OCI-LY1 (cell line): ENCODE results near the gene CRHR1.

Source experiments
- EZH2 ChIP-seq: fragments of 200-600 bp; sonication (generic), shearing (Covaris generic); IDR thresholded peaks from 2 replicates; pipeline ENCODE4 v1.8.0; 2017; ENCODE audit warnings: borderline replicate concordance, mixed run types, mild to moderate bottlenecking, antibody characterized with exemption, low read length, moderate library complexity, mixed read lengths
- TF ChIP-seq, protein P1 (sequence below): fragments of 200-600 bp; sonication (generic), shearing (Covaris generic); IDR thresholded peaks from 2 replicates; pipeline ENCODE4 v1.5.1; 2017; ENCODE audit warnings: mild to moderate bottlenecking, antibody characterized with exemption, low read length, moderate library complexity, mixed read lengths

DNA sequence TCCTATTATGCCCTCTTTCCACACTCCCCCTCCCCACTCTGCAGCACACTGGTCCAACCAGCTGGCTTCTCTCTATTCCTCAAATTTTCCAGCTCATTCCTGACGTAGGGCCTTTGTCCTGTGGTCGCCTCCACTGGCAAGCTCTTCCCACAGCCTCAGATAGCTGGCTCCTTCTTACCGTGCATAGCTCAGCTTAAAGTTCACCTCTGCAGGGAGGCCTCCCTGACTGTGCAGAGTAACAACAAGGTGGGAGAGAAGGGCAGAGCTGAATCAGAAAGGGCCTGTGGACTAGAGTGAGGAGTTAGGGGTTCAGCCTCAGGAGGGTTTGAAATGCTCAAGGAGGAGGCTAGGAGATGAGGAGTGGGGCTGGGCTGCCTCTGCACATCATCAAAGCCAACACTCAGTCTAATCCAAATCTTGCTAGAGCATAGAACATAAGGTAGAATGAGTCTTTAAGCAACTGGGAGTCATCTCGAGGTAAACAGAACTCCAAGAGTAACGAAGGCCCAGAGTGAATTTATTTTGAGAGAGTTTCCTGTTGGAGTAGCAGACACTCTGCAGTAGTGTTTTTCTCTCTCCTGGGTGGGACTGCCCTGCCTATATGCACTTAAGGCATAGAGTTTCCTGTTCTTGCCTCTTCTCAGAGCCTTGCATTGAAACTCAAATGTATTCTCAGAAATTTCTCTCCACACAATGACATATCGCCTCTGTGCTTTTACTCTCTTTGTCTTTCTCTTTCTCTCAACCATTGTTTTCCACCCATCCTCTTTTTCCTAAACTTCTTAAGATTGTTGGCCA is 79.9 kb downstream of the CRHR1 start:
- TF ChIP-seq, protein P1, sequence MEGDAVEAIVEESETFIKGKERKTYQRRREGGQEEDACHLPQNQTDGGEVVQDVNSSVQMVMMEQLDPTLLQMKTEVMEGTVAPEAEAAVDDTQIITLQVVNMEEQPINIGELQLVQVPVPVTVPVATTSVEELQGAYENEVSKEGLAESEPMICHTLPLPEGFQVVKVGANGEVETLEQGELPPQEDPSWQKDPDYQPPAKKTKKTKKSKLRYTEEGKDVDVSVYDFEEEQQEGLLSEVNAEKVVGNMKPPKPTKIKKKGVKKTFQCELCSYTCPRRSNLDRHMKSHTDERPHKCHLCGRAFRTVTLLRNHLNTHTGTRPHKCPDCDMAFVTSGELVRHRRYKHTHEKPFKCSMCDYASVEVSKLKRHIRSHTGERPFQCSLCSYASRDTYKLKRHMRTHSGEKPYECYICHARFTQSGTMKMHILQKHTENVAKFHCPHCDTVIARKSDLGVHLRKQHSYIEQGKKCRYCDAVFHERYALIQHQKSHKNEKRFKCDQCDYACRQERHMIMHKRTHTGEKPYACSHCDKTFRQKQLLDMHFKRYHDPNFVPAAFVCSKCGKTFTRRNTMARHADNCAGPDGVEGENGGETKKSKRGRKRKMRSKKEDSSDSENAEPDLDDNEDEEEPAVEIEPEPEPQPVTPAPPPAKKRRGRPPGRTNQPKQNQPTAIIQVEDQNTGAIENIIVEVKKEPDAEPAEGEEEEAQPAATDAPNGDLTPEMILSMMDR: no peak
- TF ChIP-seq EZH2: no peak
